ENCODE results near the gene AUP1. TPM values are rescaled to one million over a fixed set of nuclear protein-coding genes. Genes with fewer than 3 reads are reported as not detected.

The AUP1 gene
- total and polyA plus RNA-seq, 2 of the 4 experiments (the other 2 are of a cell fraction) = 47.5 to 100.0 TPM

DNA sequence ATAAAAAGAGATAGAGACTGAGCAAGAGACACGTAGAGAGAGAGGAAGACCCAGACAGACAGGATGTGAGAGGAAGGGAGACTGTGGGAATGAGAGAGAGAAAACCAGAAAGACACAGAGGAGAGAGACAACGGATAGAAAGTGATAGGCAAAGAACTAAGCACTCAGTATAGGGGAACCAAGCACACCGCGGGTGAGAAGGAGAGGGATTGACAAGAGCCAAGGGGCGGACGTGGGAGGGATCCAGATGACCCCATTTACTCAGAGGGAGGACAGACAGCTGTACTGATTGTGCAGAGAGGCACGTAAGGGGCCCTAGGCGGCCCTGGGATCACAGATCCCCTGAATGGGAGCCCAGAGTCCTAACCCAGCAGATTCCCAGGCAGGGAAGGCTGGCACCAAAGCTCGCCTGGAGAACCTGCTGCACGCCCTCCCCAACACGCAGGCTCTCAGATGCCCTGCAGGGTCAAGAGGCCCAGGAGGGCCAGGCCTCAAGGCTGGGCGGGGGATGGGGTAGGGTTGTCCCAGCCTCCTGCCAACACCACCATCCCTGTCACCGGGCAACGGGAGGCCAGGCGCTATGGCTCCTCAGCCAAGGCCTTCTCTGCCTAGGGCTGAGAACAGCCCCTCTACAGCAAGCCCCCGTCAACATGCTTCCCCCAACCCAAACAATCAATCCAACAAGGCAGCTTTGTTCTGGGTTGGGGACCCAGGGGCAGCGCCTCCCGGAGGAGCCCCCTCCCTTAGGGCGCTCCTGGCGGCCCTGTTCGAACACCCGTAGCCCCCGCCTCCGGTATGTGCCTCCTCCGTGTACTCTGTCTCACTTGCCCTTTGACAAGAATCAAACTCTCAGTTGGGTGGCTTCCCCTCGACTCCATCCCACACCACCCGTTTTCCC lies 23.7 kb upstream of the AUP1 start:
- no peaks in the 10 kb centered on the region for H3K9me3 ChIP-seq (ENCODE audit: control insufficient read depth, insufficient read depth, low read length)
- H3K27me3 ChIP-seq (ENCODE audit: control insufficient read depth, insufficient read depth, low read length) = no peaks in the 10 kb centered on the region
- peak overlapping the region; percentile 91 for H3K27ac ChIP-seq (ENCODE audit: insufficient read depth, low read length)
- H3K79me1 ChIP-seq (ENCODE audit: low read depth in 1 of 2, low read length in 2 of 2) = peaks cover 20 to 72% of the 10 kb centered on the region in 2 experiments
- peak overlapping the region; percentile 63 for H3K56ac ChIP-seq (ENCODE audit: extremely low read depth, insufficient read depth, low read length)
- peak overlapping the region; percentile 90 for H2AK5ac ChIP-seq (ENCODE audit: low read depth, low read length)
- H3K4me2 ChIP-seq (ENCODE audit: low read depth, low read length) = peak overlapping the region; percentile 87
- H4K5ac ChIP-seq (ENCODE audit: low read depth, low read length) = peak overlapping the region; percentile 97
- peak overlapping the region; percentile 77 for H3K18ac ChIP-seq (ENCODE audit: low read depth, low read length)
- peak overlapping the region; percentile 90 for H3K9ac ChIP-seq (ENCODE audit: low read depth, low read length)
- peak overlapping the region; percentile 81; the same call in 2 of the 3 replicates for H2BK15ac ChIP-seq (ENCODE audit: low read depth, low read length)
- peak overlapping the region; percentile 79 to 94 for H4K8ac ChIP-seq (ENCODE audit: low read depth in 2 of 2, low read length in 2 of 2)
- H3K23ac ChIP-seq (ENCODE audit: low read depth, low read length) = peak overlapping the region; percentile 94
- peak overlapping the region; percentile 87 for H2BK5ac ChIP-seq (ENCODE audit: low read depth, low read length, poor library complexity, severe bottlenecking)
- H3K36me3 ChIP-seq (ENCODE audit: control insufficient read depth, insufficient read depth, low read length) = peaks cover 28% of the 10 kb centered on the region
- H2AK9ac ChIP-seq (replicated peaks; ENCODE audit: low read depth, low read length, poor library complexity) = peak overlapping the region; percentile 97
- H3K14ac ChIP-seq (replicated peaks; ENCODE audit: low read depth, low read length) = peak overlapping the region; percentile 98
- dilution Hi-C loops (cut with HindIII; ENCODE audit: low sequenced_read_pairs, unreplicated experiment) (no loop called here), in situ Hi-C loops (cut with MboI; ENCODE audit: low sequenced_read_pairs) (no loop called here), intact Hi-C loops (cut with micrococcal nuclease) (no loop called here)
- no TSS peak for BruUV-seq (replicated peaks)
- H2AFZ ChIP-seq (replicated peaks; ENCODE audit: low read length, poor library complexity) = peak overlapping the region; percentile 98
- ChIA-PET CTCF (no interaction called here), POLR2A (ENCODE audit: unreplicated experiment) (interaction anchor here (1.5 kb wide), 1 partner anchor 14 kb away, joined by 3 read pairs; no protein-coding TSS in a partner anchor)
- H3K4me3 ChIP-seq (ENCODE audit: insufficient read depth, low read depth, low read length) = peak overlapping the region; percentile 78
- peak overlapping the region; percentile 84 for H2BK120ac ChIP-seq (ENCODE audit: low read depth, low read length)
- H3K9me1 ChIP-seq (ENCODE audit: insufficient read depth, low read length) = peaks cover 16% of the 10 kb centered on the region; the same call in 1 of the 2 replicates
- H3K4me1 ChIP-seq (ENCODE audit: control insufficient read depth, insufficient read depth, low read length) = peaks cover 24% of the 10 kb centered on the region
- peak; percentile 9 for ATAC-seq (ENCODE audit: low read depth)
- peak overlapping the region; percentile 98 for H3K4ac ChIP-seq (ENCODE audit: low read depth, low read length)
- WGBS, 2 experiments (ENCODE audit: extremely low coverage in 2 of 2, insufficient read length in 1 of 2) = 15% methylated on average over 13 of the region's 27 CpGs; no CpG with 5 or more reads in 1 of the 2 experiments
- H4K91ac ChIP-seq (ENCODE audit: insufficient read depth, low read depth, low read length) = peak overlapping the region; percentile 98
- no peaks in the 10 kb centered on the region; the same call in 1 of the 2 replicates for H4K20me1 ChIP-seq (ENCODE audit: insufficient read depth, low read length)
- H2BK20ac ChIP-seq (ENCODE audit: low read depth, low read length) = peak overlapping the region; percentile 58
- no peak for DNase-seq
- no peak for TF ChIP-seq NFE2L2 (IDR thresholded peaks at IDR 0.05; ENCODE audit: low read depth, low read length)
- no peak for TF ChIP-seq RFX5 (IDR thresholded peaks at IDR 0.05; ENCODE audit: low read depth, low read length)
- no peak for TF ChIP-seq RAD21 (IDR thresholded peaks at IDR 0.05; ENCODE audit: low read length)
- TF ChIP-seq SMC3 (IDR thresholded peaks at IDR 0.05; ENCODE audit: low read depth, low read length) = no peak
- TF ChIP-seq, protein P1, sequence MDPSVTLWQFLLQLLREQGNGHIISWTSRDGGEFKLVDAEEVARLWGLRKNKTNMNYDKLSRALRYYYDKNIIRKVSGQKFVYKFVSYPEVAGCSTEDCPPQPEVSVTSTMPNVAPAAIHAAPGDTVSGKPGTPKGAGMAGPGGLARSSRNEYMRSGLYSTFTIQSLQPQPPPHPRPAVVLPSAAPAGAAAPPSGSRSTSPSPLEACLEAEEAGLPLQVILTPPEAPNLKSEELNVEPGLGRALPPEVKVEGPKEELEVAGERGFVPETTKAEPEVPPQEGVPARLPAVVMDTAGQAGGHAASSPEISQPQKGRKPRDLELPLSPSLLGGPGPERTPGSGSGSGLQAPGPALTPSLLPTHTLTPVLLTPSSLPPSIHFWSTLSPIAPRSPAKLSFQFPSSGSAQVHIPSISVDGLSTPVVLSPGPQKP (IDR thresholded peaks at IDR 0.05; ENCODE audit: borderline replicate concordance, low read depth, low read length) = no peak
- TF ChIP-seq, protein P2, sequence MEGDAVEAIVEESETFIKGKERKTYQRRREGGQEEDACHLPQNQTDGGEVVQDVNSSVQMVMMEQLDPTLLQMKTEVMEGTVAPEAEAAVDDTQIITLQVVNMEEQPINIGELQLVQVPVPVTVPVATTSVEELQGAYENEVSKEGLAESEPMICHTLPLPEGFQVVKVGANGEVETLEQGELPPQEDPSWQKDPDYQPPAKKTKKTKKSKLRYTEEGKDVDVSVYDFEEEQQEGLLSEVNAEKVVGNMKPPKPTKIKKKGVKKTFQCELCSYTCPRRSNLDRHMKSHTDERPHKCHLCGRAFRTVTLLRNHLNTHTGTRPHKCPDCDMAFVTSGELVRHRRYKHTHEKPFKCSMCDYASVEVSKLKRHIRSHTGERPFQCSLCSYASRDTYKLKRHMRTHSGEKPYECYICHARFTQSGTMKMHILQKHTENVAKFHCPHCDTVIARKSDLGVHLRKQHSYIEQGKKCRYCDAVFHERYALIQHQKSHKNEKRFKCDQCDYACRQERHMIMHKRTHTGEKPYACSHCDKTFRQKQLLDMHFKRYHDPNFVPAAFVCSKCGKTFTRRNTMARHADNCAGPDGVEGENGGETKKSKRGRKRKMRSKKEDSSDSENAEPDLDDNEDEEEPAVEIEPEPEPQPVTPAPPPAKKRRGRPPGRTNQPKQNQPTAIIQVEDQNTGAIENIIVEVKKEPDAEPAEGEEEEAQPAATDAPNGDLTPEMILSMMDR (conservative IDR thresholded peaks at IDR 0.05; ENCODE audit: low read depth, low read length) = no peak
- no peak for TF ChIP-seq MAZ (IDR thresholded peaks at IDR 0.05; ENCODE audit: borderline replicate concordance, low read depth, low read length)
- TF ChIP-seq CHD1 (IDR thresholded peaks at IDR 0.05; ENCODE audit: low read depth, low read length) = no peak
- TF ChIP-seq FOS (IDR thresholded peaks at IDR 0.05; ENCODE audit: low read depth, low read length) = no peak
- no peak for TF ChIP-seq RCOR1 (IDR thresholded peaks at IDR 0.05; ENCODE audit: insufficient replicate concordance, low read length)
- no peak for TF ChIP-seq CEBPB (IDR thresholded peaks at IDR 0.05; ENCODE audit: low read depth, low read length)
- TF ChIP-seq MXI1 (IDR thresholded peaks at IDR 0.05; ENCODE audit: borderline replicate concordance, low read depth, low read length) = no peak

All from IMR-90 (cell line).